Activated CD4-positive, alpha-beta T cell treated with anti-CD3 and anti-CD28 coated beads, Interleukin-2, amount 50 U/mL, for 4 hours (primary cell): ENCODE data around the gene ZCCHC7.
A peak's percentile ranks its signal among the peaks of the same experiment; 100 is the strongest.
"Not testable (repeated sequence)": the region's sequence is repeated elsewhere in the genome, so short reads cannot be mapped to it uniquely, and the experiment has no call there.

Experiments used
- DNase-seq, 2 experiments: peaks; one replicate each; pipeline ENCODE4 v3.0.0-alpha.2; 2020

The ZCCHC7 gene

DNA sequence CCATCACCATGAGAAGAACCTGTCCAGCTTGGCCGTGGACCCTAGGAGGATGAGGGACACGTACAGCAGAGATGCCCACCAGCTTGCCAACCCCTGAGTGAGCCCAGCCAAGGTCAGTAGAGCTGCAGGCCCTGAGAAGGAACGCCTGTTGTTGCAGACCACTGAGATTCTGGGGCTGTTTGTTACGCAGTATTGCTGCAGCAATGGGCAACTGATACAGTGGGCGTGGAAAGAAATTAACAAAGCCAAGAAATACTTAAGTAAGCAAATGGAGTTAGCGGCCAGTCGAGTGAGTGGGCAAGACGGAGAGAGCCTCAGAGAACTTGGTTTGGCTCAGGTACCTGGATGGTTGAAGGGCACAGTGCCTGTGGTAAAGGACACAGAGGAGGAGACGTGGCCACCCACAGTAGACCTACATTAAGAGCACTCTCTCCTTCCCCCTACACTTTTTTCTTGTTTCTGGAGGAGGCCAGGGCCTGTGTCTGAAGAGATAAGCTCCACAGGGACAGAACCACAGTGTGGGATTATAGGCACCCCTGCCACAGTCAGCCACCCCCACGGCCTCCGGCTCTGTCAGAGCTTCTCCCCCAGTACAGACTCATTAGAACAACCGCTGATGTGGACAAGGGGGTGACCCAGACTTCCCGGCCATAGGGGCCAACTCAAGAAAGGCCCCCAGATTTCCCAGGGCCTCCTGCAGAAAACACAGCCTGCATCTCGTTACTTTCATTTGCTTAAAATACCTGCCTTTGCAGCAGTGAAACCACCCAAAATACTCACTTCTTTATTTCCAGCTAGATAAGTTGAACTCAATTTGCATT, 262.0 kb downstream of the ZCCHC7 start:
- DNase-seq = no peak

DNA sequence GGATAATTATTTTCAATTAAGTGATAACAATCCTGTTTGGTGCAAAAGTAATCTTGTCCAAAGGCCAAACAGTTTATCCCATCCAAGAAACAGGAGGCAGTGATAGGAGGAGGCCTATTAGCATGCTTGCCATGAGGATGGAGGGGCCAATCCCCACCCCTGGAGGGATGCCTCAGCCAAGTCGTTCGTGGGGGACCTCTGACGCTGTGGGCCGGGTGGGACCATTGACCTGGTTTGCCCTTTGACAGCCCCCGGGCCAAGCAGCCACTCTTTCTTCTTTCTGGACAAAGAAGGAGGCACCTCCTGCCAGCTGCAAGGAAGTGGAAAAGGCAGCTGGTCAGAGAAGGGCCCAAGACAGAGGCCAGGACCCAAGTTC, 262.6 kb downstream of the ZCCHC7 start:
- DNase-seq = no peak

DNA sequence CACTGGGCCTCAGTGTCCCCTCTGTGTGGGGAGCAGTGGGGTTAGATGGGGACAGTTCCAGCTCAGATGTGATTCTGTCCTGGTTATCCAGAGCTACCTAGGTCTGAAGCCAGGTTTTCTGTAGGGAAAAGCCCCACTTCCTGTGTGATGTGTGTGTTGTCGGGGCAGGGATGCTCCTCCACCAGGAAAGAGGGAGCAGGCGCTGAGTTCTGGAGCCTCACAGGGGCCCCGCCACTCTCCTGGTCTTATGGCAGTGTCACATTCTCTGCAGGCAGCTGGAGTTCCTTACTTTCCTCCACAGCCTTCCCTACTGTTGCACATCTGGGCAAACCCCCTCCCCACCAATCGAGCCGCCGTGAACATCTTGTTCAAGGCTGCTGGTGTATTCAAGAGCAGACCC, 263.0 kb downstream of the ZCCHC7 start:
- DNase-seq = no peak

DNA sequence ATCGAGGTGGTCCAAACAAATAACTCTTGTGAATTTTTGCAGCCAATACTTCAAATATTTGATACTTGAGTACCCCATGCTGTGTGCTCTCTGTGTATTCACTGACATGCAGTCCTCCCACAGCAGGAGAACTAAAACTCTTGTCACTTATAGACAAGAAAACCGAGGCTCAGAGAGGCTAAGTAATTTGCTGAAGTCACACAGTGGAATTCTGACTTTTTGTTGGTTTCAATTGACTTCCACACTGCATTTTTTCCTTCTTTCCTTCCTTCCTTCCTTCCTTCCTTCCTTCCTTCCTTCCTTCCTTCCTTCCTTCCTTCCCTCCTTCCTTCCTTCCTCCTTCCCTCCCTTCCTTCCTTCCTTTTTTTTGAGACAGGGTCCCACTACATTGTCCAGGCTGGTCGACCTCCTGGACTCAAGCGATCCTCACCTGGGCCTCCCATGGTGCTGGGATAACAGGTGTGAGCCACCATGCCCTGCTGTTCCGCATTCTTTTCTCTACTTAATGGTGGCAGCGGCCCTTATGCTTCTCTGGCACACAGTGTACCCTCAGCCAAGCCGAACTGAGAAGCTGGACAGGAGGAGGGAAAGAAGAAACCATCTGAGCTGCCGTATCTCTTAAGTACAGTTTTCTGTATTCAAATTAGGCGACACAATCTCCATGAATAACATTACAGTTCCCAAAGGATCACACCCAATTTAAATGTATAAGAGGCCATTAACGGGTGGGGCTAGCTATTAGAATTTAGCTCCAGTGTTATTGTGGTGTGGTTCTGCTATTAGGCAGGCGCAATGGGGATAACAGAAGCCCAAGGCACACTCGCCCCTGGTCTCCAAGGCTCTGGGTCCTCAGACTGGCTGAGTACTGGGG, 263.7 kb downstream of the ZCCHC7 start:
- DNase-seq = no peak

DNA sequence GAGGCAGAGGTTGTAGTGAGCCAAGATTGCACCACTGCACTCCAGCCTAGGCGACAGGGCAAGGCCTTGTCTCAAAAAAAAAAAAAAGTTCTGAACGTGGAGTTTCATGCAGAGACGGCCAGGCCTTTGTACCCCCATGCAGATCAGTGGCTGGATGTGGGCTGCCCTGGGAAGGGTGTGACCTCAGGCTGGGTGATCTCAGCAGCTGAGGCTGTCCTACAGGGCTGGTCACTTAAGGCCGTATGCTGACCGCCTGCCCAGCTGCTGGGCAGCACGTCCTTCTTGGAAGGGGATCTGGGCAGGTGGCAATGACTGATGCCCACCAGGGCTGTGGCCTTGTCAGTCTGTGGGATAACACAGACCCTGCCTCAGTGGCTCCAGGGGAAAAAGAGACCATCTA, 264.9 kb downstream of the ZCCHC7 start:
- no peak for DNase-seq

DNA sequence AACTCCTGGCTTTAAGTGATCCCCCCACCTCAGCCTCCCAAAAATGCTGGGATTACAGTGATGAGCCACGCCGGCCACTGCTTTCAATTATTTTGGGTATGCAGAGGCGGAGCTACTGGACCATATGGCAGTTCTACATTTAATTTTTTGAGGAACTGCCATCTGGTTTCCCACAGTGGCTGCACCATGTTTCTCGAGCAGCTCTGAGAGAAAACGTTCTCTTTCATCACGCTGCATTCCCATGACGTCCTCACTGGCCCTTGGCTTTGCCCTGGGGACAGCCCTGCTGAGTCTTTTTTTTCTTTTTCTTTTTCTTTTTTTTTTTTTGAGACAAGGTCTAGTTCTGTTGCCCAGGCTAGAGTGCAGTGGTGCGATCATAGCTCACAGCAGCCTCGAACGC, 266.6 kb downstream of the ZCCHC7 start:
- DNase-seq = no peak

DNA sequence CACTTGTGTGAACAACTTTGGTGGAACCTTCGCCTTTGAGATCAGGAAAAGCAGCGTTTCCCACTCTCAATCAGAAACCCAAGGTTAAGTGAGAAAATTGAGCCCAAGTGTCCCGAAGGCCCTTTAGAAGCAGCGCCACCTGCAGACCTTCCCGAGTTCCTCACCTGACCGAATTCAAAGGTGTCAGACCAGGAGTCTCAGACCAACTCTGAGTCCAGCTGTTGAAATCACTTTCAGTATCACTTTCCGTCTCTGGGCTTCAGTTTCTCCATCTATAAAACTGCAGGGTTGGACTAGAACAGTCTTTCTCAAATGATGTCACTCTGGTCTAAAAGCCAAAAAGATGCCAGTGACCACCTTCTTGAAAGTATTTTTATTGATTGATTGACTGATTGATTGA, 270.4 kb downstream of the ZCCHC7 start:
- DNase-seq = peak in 1 of 2 experiments; percentile 10

DNA sequence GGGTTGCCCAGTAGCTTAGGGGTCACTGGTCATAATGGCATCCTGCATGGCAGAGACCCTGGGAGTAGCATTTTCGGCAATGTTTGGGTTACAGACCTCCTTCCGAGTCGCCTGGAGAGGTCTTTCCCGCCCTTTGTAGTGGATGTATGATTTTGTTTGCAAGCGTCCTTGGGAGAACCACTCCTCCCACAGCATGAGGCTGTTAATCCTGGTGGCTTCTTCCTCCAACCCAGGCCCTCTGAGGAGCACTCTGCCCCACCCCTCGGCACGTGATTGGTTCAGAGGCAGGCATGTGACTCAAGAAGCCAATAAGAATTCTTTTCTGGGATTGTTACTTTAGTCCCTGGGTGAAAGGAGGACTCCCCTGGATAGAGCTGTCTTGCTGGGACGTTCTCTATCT, 271.9 kb downstream of the ZCCHC7 start:
- no peak for DNase-seq

DNA sequence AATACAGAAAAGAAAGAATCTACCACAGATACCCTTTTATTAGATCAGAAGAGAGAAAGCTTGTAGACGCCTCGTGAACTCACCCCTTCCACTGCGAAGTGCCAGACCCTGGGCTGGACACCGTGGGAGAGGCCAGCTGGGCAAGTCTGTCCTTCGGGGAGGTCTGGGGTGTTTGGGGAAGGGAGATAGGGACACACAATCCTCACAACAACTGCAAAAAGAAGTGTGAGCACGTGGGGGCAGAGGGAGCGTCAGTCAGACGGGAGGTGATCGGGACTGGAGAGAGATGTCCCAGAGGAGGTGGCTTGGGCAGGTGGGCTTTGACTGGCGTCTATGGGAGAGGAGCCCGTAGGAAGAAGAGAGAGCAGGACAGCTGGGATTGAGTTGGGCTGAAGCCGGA, 274.9 kb downstream of the ZCCHC7 start:
- no peak for DNase-seq

DNA sequence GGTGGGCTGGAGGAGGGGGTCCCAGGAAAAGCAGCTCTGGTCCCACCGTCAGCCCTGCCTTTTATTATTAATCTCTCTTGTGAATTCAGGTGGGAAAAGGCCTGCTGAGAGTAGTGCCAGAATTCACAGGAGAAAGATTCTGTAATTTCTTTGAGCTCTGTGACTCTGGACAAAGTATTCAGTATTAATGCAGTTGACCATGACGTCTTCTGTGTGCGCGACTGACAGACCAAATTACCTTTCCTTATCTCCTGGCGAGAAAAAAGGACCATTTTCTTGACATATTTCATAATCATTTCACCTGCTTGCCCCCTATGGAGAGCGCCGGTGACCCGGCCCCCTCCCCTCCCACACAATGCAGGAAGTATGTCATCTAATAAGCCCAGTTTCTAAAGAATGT, 275.3 kb downstream of the ZCCHC7 start:
- no peak for DNase-seq

DNA sequence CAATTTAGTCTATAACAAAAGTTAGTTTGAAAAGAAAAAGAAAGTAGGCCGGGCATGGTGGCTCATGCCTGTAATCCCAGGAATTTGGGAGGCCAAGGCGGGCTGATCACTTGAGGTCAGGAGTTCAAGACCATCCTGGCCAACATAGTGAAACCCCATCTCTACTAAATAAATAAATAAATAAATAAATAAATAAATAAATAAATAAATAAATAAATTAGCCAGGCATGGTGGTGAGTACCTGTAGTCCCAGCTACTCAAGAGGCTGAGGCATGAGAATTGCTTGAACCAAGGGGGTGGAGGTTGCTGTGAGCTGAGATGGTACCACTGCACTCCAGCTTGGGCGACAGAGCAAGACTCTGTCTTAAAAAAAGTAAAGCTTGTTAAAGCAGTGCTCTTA, 277.6 kb downstream of the ZCCHC7 start:
- not testable (repeated sequence) for DNase-seq

DNA sequence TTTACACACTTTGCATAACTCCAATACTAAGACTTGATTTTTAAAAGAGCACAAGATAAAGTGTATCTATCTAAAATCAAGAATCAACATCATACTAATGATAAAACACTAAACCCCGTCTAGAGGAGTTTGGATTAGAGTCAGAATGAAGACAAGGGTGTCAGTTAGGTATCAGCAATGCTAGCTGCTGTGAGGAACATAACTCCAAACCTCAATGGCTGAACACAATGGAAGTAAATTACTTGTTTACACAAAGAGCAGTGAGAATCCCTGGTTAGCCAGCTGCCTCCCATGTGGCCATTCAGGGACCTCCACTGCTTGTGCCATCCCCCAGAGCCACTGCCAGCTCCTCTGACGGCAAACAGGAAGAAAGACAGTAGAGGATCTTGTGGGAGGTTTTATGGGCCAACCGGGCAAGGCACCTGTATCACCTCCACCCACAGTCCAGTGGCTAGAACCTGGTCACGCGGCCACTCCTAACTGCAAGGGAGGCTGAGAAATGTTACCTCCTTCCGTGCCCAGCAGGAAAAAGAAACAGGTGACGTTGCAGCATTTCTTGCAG, 278.2 kb downstream of the ZCCHC7 start:
- DNase-seq = no peak

DNA sequence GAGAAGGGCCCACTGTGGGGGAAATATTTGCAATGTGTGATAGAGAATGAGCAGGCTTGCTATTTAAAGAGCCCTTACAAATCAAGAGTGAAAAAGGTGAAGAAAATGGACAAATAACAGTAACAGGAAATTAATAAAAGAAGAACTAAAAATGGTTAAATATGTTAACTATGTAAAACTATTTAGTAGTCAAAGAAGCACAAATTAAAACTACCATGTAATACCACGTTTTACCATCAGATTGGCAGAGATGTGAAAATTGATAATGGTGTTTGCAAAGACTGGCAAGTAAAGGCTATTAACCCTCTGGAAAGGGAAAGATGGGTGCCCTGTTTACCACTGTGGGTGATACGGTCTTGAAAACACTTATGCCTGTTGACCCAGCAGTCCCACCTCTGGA, 279.0 kb downstream of the ZCCHC7 start:
- no peak for DNase-seq

DNA sequence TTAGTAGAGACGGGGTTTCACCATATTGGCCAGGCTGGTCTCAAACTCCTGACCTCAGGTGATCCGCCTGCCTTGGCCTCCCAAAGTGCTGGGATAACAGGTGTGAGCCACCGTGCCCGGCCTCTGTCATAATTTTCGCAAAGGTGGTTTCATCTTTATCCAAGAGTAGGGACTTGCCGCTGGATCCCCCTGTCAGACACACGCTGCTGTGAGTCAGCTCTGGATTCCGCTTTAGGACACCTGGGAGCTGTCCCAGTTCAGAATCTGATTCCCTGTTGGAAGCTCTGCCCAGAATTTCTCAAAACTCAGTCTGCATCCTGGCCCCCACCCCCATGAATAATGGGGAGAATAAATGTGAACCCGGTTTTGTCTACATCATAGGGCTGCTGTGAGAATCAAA, 284.2 kb downstream of the ZCCHC7 start:
- DNase-seq = no peak

DNA sequence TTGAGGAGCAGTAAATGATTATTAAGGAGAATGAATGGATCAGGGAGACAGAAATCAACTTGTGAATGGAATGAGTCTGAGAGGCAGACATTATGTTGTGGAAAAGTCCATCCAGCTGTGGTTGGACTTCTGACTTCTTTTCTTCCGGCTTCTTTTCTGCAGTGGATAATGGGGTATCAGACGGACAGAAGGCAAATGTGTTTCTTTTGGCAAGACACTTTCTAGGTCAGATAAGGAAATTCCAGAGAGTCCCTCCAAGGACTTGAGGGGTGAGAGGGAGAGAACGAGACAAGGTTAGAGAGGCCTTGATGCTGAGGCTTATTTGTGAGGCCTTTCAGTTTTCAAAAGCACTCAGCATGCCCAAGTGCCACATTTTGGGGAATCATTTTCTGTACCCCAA, 285.0 kb downstream of the ZCCHC7 start:
- DNase-seq = no peak

DNA sequence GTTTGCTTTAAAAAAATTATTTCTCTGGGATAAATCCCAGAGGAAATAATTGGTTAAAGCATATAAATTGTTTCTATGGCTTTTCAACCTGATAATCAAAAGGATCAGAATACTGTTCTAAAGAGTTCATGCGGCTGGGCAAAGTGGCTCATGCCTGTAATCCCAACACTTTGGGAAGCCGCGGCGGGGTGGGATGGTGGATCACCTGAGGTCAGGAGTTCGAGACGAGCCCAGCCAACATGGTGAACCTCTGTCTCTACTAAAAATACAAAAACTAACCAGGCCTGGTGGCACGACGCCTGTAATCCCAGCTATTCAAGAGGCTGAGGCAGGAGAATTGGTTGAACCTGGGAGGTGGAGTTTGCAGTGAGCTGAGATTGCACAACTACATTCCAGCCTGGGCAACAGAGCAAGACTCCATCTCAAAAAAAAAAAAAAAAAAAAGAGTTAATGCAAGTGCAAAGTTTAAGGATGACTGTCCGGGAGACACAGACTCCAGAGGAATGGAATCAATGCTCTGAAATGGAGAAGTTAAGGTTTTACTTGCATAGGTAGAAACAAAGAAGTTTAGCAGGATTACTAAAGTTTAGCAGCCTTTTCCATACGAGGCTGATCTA, 285.5 kb downstream of the ZCCHC7 start:
- no peak for DNase-seq

DNA sequence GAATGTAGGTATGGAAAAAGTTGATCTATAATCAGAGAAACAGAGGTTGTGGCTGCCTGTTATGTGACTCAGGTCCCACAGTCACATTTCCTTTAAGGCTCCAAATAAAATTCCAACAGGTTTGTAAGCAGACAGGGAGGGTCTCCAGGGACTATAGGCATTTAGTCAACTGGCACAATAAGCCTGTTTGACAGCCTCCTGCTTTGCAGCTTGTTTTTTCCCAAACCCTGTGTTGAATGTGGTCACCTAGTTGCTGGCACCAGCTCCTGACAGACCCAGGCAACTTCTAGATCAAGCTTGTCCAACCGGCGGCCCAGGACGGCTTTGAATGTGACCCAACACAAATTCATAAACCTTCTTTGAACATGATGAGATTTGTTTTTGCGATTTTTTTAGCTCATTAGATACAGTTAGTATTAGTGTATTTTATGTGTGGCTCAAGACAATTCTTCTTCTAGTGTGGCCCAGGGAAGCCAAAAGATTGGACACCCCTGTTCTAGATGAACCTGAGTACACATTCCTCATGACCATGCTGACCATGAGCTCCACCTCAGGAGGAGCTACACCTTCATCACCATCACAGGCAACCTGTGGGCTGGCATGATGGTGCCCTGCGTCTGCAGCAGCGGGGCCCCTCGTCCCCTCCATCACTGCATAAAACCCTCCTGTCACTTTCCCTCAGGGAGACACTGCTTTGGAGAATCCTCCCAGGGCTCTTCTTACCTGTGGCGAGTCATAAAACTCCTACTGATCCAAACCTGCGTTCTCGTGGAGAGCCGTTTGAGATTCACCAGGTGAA, 286.4 kb downstream of the ZCCHC7 start:
- no peak for DNase-seq

DNA sequence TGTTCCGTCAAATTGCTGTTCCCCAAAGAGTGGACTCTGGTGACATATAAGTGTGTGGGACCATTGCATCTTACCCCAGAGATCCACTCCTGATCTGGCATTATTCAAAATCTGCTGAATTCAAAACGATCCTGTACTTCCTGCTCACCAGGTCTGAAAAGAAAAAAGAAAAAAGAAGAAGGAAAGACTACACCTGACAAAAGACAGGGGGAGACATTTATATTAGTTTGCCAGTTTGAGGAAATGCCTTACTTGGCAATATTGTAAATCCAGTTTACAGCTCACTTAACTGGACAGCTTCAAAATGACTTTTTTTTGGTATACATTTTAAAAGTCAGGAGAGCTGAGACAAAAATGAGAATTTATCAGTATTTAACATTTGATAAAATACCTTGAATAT, 287.1 kb downstream of the ZCCHC7 start:
- DNase-seq = no peak
